ENCODE data around the gene ZNF678.

ZNF678 gene

GRCh38 chr1:227574926-227575325 is 11.6 kb downstream of the ZNF678 start:
- ATAC-seq: no peak

GRCh38 chr1:227576189-227576588 is 12.8 kb downstream of the ZNF678 start:
- no peak for TF ChIP-seq SNAI2 (CRISPR knock-in tag; IDR thresholded peaks at IDR 0.05)
- TF ChIP-seq, protein P1, sequence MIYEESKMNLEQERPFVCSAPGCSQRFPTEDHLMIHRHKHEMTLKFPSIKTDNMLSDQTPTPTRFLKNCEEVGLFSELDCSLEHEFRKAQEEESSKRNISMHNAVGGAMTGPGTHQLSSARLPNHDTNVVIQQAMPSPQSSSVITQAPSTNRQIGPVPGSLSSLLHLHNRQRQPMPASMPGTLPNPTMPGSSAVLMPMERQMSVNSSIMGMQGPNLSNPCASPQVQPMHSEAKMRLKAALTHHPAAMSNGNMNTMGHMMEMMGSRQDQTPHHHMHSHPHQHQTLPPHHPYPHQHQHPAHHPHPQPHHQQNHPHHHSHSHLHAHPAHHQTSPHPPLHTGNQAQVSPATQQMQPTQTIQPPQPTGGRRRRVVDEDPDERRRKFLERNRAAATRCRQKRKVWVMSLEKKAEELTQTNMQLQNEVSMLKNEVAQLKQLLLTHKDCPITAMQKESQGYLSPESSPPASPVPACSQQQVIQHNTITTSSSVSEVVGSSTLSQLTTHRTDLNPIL (CRISPR knock-in tag; IDR thresholded peaks at IDR 0.05; ENCODE audit: low read depth): no peak
- no peak for TF ChIP-seq PPARA (CRISPR knock-in tag; IDR thresholded peaks at IDR 0.05; ENCODE audit: borderline replicate concordance)
- TF ChIP-seq, protein P2, sequence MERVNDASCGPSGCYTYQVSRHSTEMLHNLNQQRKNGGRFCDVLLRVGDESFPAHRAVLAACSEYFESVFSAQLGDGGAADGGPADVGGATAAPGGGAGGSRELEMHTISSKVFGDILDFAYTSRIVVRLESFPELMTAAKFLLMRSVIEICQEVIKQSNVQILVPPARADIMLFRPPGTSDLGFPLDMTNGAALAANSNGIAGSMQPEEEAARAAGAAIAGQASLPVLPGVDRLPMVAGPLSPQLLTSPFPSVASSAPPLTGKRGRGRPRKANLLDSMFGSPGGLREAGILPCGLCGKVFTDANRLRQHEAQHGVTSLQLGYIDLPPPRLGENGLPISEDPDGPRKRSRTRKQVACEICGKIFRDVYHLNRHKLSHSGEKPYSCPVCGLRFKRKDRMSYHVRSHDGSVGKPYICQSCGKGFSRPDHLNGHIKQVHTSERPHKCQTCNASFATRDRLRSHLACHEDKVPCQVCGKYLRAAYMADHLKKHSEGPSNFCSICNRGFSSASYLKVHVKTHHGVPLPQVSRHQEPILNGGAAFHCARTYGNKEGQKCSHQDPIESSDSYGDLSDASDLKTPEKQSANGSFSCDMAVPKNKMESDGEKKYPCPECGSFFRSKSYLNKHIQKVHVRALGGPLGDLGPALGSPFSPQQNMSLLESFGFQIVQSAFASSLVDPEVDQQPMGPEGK (CRISPR knock-in tag; IDR thresholded peaks at IDR 0.05; ENCODE audit: borderline replicate concordance): no peak
- no peak for TF ChIP-seq TOX (CRISPR knock-in tag; IDR thresholded peaks at IDR 0.05; ENCODE audit: borderline replicate concordance)
- TF ChIP-seq ESRRG (CRISPR knock-in tag; IDR thresholded peaks at IDR 0.05): no peak
- TF ChIP-seq TCF4 (CRISPR knock-in tag; IDR thresholded peaks at IDR 0.05; ENCODE audit: borderline replicate concordance): no peak
- no peak for TF ChIP-seq ZNF70 (CRISPR knock-in tag; IDR thresholded peaks at IDR 0.05)
- TF ChIP-seq ZFP3 (CRISPR knock-in tag; IDR thresholded peaks at IDR 0.05): no peak
- TF ChIP-seq TSHZ2 (CRISPR knock-in tag; IDR thresholded peaks at IDR 0.05): no peak
- no peak for TF ChIP-seq CSRNP3 (CRISPR knock-in tag; IDR thresholded peaks at IDR 0.05)
- TF ChIP-seq ZNF8 (CRISPR knock-in tag; IDR thresholded peaks at IDR 0.05): no peak

More at GRCh38 chr1:227574926-227575325, 11.6 kb downstream of the ZNF678 start:
- TF ChIP-seq ZNF8 (CRISPR knock-in tag; IDR thresholded peaks at IDR 0.05): no peak

GRCh38 chr1:227577500-227577899 is 14.1 kb downstream of the ZNF678 start:
- TF ChIP-seq TOX (CRISPR knock-in tag; IDR thresholded peaks at IDR 0.05; ENCODE audit: borderline replicate concordance) (no peak), CSRNP3 (CRISPR knock-in tag; IDR thresholded peaks at IDR 0.05) (no peak), OSR1 (CRISPR knock-in tag; IDR thresholded peaks at IDR 0.05) (no peak), ZNF70 (CRISPR knock-in tag; IDR thresholded peaks at IDR 0.05) (no peak), ESRRG (CRISPR knock-in tag; IDR thresholded peaks at IDR 0.05) (no peak), ARNTL (CRISPR knock-in tag; IDR thresholded peaks at IDR 0.05; ENCODE audit: borderline replicate concordance, low read depth) (no peak), BACH2 (CRISPR knock-in tag; IDR thresholded peaks at IDR 0.05; ENCODE audit: borderline replicate concordance) (no peak), SNAI2 (CRISPR knock-in tag; IDR thresholded peaks at IDR 0.05) (no peak), TSHZ2 (CRISPR knock-in tag; IDR thresholded peaks at IDR 0.05) (no peak), RARB (CRISPR knock-in tag; IDR thresholded peaks at IDR 0.05) (no peak), PPARA (CRISPR knock-in tag; IDR thresholded peaks at IDR 0.05; ENCODE audit: borderline replicate concordance) (no peak), ISL1 (CRISPR knock-in tag; IDR thresholded peaks at IDR 0.05) (no peak), GLIS3 (CRISPR knock-in tag; IDR thresholded peaks at IDR 0.05) (no peak), TCF4 (CRISPR knock-in tag; IDR thresholded peaks at IDR 0.05; ENCODE audit: borderline replicate concordance) (no peak)
- TF ChIP-seq, protein P1 (CRISPR knock-in tag; IDR thresholded peaks at IDR 0.05; ENCODE audit: low read depth): no peak
- TF ChIP-seq, protein P2 (CRISPR knock-in tag; IDR thresholded peaks at IDR 0.05; ENCODE audit: borderline replicate concordance): no peak
- no peak for ATAC-seq

More at GRCh38 chr1:227576189-227576588, 12.8 kb downstream of the ZNF678 start:
- ATAC-seq: no peak
